ENCODE data around the gene LMF2.

DNA sequence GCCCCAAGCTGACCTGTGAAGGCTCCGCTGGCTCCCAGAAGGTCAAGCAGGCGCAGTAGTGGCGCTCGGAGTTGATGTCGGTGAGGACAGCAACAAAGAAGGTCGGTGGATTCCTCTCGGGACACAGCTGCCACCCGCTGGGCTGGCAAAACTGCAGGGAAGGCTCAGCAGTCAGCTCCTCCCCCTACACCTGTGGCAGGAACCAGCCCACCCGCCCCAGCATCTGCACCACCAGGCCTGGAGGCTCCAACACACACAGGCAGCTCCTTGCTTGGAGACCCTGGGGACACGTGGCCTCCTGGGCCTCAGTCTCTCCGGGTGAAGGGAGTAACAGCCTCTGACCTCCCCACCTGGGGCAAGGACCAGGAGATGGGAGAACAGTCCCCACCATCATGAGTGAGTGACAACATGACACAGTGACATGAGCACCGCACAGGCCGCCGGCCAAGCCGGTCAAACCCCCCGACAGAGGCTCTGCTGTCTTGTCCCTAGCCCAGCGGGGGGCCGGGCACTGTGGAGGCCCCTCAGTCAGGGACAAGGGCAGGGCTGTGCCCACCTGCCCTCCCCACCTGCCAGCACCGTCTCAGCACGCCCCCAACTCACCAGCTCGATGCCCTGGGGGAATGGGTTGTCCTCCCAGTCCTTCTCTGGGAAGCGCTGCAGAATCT lies 39.6 kb downstream of the LMF2 start:
- TF ChIP-seq, protein P1, sequence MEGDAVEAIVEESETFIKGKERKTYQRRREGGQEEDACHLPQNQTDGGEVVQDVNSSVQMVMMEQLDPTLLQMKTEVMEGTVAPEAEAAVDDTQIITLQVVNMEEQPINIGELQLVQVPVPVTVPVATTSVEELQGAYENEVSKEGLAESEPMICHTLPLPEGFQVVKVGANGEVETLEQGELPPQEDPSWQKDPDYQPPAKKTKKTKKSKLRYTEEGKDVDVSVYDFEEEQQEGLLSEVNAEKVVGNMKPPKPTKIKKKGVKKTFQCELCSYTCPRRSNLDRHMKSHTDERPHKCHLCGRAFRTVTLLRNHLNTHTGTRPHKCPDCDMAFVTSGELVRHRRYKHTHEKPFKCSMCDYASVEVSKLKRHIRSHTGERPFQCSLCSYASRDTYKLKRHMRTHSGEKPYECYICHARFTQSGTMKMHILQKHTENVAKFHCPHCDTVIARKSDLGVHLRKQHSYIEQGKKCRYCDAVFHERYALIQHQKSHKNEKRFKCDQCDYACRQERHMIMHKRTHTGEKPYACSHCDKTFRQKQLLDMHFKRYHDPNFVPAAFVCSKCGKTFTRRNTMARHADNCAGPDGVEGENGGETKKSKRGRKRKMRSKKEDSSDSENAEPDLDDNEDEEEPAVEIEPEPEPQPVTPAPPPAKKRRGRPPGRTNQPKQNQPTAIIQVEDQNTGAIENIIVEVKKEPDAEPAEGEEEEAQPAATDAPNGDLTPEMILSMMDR (conservative IDR thresholded peaks at IDR 0.05; ENCODE audit: low read depth, low read length) = no peak
- TF ChIP-seq EZH2phosphoT487 (IDR thresholded peaks at IDR 0.05; ENCODE audit: borderline replicate concordance, low read length) = no peak
